RPMI8226 (cell line): ENCODE measurements around the gene PARD6G.
"Not testable (repeated sequence)": the region's sequence is repeated elsewhere in the genome, so short reads cannot be mapped to it uniquely, and the experiment has no call there.

Experiments used
- DNase-seq: peaks from one replicate; pipeline ENCODE4 v3.0.0-alpha.2; 2015

PARD6G gene

DNA sequence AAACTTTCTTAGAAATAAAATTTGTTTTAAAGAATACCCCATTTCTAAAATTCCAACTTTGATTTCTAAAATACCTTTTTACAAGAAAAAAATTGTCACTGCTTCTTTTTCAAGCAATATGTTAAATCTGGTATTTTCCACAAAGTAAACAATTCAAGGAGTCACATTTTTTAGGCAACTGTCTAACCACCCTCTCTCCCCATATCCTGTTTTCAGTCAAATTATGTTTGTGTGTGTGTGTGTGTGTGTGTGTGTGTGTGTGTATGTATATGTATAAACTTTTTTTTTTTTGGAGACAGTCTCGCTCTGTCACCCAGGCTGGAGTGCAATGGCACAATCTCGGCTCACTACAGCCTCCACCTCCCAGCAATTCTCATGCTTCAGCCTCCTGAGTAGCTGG, 79.0 kb downstream of the PARD6G start:
- no peak for DNase-seq

GRCh38 chr18:80167931-80168330, 79.4 kb downstream of the PARD6G start:
- peak; percentile 32 for DNase-seq

DNA sequence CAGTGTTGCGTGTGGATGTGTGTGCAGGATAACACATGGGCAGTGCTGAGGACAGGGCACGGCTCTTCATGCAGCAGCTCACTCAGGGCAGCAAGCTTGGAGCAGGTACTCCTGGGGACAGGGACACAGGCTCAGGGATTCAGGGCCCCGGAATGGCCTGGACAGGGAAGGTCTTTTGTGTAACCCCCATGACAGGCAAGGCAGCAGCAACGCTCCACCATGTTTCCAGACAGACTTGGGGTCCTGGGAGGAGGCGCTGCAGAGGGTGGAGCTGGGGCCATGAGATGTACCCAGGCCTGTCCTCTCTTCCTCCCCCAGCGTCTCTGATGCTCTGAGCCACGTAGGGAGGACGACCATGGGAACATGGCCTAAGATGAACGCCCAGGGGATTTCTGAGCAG, 80.0 kb downstream of the PARD6G start:
- no peak for DNase-seq

- no peak for DNase-seq
Measured at GRCh38 chr18:80166725-80167124, 80.6 kb downstream of the PARD6G start.

- no peak for DNase-seq
Measured at GRCh38 chr18:80166240-80166639, 81.1 kb downstream of the PARD6G start.

DNA sequence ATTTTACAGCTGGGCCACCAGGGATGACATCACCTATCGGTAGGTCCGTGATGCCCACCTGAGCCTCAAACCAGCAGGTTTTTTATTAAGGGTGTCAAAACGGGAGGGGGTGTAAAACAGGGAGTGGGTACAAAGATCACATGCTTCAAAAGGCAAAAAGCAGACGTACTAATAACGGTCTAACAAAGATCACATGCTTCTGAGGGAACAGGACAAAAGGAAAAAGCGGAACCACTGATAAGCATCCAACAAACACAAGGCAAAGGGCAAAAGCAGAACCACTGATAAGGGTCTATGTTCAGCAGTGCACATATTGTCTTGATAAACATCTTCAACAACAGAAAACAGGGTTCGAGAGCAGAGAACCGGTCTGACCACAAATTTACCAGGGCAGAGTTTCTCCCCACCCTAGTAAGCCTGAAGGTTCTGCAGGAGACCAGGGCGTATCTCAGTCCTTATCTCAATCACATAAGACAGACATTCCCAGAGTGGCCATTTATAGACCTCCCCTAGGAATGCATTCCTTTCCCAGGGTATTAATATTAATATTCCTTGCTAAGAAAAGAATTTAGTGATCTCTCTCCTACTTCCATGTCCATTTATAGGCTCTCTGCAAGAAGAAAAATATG, 82.5 kb downstream of the PARD6G start:
- DNase-seq, result not testable (repeated sequence)

DNA sequence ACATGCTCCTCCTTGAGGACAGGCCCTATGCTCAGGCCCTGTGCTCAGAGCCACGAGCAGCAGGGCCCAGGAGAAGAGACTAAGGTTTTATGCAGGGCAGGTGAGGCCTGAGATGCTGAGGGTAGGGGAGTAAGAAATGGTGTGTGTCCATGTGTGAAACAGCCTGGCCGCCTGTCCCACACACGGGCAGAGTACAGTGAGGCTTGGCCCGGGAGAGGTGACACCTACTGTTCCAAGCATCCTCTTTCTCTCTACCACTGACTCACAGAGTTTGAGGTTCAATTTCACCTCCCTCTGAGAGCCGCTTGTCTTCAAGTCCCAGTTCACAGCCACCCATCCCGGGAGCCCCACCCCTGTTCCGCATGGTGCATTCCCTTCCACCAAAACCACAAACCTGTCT, 84.1 kb downstream of the PARD6G start:
- no peak for DNase-seq

- DNase-seq, result no peak
Measured at GRCh38 chr18:80161781-80162417, 85.4 kb downstream of the PARD6G start.

DNA sequence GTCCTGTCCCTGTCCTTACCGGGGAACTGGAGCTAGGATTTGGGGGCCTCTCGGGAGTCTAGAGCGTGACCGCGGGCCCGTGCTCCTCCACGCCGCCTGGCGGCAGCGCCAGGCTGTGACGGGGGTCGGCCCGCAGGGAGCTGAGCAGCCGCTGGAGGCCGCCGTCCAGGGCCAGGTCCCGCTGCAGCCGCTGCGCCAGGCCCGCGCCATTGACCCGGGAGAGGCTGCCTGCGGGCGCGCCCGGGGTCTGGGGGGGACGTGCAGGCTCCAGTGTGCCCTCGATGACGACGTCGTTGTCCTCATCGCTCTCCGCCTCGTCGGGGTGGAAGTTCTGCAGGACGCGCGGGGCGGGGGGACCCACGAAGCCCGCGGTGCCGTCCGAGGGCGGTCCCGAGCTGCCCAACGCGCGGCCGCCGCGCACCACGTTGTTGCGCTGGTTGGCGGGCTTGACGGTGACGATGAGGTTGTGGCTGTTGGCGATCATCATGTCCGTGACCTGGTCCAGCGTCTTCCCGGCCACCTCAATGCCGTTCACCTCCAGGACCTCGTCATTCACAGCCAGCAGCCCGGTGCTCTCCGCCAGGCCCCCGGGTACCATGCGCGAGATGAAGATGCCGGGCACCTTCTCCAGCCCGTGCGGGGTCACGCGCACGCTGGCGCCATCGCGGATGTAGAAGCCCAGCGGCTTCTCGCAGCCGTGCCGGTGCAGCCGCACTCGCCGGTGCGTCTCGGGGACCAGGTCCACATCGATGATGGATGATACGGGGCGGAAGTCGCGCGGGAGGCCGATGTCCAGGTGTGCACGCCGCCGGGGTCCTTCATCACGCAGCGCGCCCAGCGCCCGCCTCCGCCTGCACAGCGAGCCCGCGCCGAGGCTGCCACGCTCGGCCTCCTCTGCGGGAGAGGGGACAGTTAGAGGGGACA, 87.3 kb downstream of the PARD6G start:
- no peak for DNase-seq

DNA sequence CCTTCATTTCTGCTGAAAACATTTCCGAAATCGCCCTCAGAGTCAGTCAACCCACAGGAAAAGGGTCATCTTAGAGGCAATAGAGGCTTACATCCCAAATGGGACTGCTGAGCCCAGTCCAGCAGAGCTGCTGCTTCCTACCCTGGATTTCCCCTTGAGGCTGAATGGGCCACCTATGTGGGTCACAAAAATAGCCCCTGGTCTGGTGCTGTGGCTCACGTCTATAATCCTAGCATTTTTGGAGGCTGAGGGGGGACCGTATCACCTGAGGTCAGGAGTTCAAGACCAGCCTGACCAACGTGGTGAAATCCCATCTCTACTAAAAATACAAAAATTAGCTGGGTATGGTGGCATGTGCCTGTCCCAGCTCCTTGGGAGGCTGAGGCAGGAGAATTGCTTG, 88.9 kb downstream of the PARD6G start:
- no peak for DNase-seq

GRCh38 chr18:80157708-80158343, 89.5 kb downstream of the PARD6G start:
- peak; percentile 70 for DNase-seq

- peak; percentile 46 for DNase-seq
Measured at GRCh38 chr18:80154293-80154692, 93.0 kb downstream of the PARD6G start.

- no peak for DNase-seq
Measured at GRCh38 chr18:80149667-80150066, 97.6 kb downstream of the PARD6G start.

- DNase-seq, result peak; percentile 63
Measured at GRCh38 chr18:80148326-80149199, 98.8 kb downstream of the PARD6G start.

DNA sequence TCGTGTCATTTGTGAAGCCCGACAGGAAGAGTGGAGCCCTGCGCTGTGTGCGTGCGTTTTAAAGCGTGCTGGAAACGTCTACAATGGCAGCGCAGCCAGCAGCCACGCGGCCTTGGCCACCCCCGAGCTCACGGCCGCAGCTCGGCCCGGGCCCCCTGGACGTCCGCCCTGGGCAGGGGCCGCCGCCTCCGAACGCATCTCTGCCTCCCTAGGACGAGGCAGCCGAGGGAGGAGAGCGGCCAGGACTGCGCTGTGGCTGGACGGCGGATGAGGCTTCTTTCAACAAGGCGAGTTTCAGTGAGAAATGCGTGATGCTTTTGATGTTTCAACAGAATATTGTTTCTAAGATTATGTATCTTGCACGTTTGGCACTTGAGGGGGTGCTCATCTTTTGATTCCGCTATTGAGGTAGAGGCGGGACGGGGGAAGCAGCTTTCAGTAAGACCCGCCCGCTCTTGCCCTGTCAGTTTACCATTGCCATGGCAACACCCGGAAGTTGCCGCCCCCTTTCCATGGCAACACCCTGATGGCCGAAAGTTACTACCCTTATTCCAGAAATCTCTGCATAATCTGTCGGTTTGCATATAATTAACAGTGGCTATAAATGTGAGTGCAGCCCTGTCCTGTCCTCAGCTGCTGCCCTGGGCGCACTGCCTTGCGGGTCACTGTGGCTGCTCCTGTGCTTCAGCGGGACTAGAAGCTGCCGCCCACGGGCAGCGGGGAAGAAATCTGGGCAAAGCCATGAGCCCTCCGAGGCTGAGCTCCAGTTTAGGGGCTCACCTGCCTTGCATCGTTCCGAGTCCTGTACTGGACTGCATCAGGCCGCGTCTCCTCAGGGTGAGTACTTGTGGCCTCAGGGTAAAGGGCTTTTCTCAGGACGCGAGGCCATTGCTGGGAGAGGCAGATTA, 99.6 kb downstream of the PARD6G start:
- peak; percentile 90 for DNase-seq

DNA sequence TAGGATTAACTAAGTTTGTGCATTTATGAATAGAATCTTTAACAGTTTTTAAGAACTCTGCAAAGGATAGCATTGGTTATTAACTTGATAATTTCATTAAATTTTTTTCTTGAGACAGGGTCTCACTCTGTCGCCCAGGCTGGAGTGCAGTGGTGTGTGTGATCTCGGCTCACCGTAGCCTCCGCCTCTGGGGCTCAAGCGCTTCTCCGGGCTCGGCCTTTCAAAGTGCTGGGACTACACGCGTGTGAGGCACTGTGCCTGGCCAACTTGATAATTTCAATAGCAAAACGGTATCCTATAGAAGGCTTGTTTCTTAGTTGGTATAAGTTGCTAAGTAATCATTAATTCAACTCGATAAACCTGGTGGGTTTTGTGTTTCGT, 100.3 kb downstream of the PARD6G start:
- DNase-seq, result no peak

- no peak for DNase-seq
Measured at GRCh38 chr18:80145196-80145804, 102.0 kb downstream of the PARD6G start.

GRCh38 chr18:80143881-80144280, 103.4 kb downstream of the PARD6G start:
- DNase-seq, result no peak

DNA sequence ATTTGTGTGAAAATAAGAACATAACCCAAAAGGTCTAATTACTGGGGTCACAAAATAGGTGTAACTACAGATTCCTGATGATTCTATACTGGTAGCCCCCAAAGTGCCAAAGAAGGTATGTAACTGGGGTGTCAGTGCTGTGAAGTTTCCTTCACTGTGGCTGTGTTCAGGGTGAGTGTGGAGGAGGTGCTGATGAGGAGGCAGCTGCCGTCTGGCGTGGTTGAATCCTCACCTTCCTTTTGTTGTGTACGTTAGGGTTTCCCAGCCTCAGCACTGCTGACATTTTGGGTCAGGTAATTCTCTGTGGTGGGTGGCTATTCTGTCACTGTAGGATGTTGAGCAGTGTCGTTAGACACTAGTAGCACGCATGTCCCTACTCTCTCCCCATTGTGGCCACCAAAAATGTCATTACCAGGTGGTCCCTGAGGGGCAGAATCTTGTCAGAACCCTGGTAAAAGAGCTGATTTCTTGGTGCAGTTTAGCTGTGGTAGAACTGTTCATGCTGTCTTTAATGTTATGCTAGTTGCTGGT, 106.8 kb downstream of the PARD6G start:
- no peak for DNase-seq

DNA sequence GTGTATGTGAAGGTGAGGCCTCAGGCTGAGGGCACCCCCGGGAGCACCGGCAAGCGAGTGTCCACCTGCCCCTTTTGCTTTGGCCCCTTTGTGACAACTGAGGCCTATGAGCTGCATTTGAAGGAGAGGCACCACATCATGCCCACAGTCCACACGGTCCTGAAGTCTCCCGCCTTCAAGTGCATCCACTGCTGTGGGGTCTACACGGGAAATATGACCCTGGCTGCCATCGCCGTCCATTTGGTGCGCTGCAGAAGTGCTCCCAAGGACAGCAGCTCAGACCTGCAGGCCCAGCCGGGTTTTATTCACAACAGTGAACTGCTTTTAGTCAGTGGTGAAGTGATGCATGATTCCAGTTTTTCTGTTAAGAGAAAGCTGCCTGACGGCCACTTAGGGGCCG, 109.3 kb downstream of the PARD6G start:
- no peak for DNase-seq

- DNase-seq, result no peak
Measured at GRCh38 chr18:80137137-80137536, 110.2 kb downstream of the PARD6G start.
